ENCODE data around the gene RNASE9.

RNASE9 gene

GRCh38 chr14:20560961-20561360 lies at the start of gene RNASE9:
Gene RNASE9 (minus strand): TSS chr14:20561047.
- no peak for TF ChIP-seq CTCF (IDR thresholded peaks at IDR 0.05; ENCODE audit: borderline replicate concordance, control extremely low read depth, extremely low read depth, insufficient read depth, missing control alignments)
- in situ Hi-C loops (cut with MboI; ENCODE audit: low sequenced_read_pairs, unreplicated experiment): no loop called here
- no peak for DNase-seq (ENCODE audit: low spot score)

GRCh38 chr14:20610002-20610765 lies 49.3 kb upstream of the RNASE9 start:
- no peak for TF ChIP-seq CTCF (IDR thresholded peaks at IDR 0.05; ENCODE audit: borderline replicate concordance, control extremely low read depth, extremely low read depth, insufficient read depth, missing control alignments)
- peak; percentile 56 for DNase-seq (ENCODE audit: low spot score)
- in situ Hi-C loops (cut with MboI; ENCODE audit: low sequenced_read_pairs, unreplicated experiment): no loop called here

DNA sequence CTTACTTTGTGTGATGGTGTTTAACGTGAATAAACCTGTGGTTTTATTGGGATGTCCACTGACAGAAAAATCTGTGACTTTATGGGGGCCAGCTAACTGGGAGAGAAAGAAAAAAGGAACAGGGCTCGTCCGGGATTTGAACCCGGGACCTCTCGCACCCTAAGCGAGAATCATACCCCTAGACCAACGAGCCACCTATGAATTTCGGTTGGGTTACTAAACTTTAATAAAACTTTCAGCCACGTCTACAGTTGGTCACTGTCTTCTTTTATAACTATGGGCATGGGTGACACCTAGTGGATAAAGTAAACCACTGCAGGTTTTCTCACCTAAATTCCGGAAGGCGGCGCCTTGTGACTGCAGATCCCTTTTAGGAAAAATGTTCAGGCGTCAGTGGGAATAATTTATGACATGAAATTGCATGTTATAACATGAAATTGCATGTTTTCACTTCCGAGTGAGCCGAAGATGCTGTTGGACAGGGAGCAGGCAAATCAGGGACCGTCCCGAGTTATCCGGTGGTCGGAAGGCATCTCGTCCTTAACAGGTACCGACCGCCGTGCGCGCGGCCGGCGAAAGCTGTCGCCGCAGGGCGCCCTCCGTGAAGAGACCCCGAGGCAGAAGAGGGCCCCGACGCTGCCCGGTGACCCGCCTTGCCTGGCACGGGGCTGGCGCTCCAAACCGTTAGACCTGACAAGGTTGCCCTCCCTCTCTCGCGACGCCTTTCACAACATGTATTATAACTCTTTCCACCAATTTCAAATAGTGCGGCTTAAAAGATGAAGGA lies 48.6 kb upstream of the RNASE9 start:
- in situ Hi-C loops (cut with MboI; ENCODE audit: low sequenced_read_pairs, unreplicated experiment): loop anchor here (10.0 kb wide), 1 partner anchor 285 kb away; no protein-coding TSS in a partner anchor
- peak; percentile 89 for TF ChIP-seq CTCF (IDR thresholded peaks at IDR 0.05; ENCODE audit: borderline replicate concordance, control extremely low read depth, extremely low read depth, insufficient read depth, missing control alignments)

DNA sequence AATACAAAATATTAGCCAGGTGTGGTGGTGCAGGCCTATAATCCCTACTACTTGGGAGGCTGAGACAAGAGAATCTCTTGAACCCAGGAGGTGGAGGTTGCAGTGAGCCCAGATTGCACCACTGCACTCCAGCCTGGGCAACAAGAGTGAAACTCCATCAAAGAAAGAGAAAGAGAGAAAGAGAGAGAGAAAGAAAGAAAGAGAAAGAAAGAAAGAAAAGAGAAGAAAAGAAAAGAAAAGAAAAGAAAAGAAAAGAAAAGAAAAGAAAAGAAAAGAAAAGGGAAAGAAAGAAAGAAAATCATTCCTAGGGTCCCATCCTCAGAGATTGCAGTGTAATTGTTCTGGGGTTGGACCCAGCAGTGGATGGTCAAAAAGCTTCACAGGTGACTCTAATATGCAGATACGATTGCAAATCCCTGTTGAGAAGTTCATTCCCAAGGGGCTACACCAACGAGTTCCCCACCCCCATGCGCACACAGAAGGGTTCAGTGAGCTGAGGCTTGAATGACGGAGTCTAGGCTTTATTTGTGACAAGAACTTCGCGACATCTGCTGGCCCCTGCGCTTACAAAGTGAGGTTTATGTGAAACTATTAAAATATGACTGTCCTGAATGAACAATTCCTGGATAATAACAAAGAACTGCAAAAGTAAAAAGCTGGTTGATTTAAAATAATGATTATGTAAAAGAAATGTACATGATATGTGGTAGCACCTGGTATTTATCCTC lies 47.7 kb upstream of the RNASE9 start:
- in situ Hi-C loops (cut with MboI; ENCODE audit: low sequenced_read_pairs, unreplicated experiment): loop anchor here (10.0 kb wide), 1 partner anchor 284 kb away; no protein-coding TSS in a partner anchor
- no peak for TF ChIP-seq CTCF (IDR thresholded peaks at IDR 0.05; ENCODE audit: borderline replicate concordance, control extremely low read depth, extremely low read depth, insufficient read depth, missing control alignments)
- DNase-seq (ENCODE audit: low spot score): no peak

More for the DNA sequence above, 48.6 kb upstream of the RNASE9 start:
- peak; percentile 77 for DNase-seq (ENCODE audit: low spot score)

DNA sequence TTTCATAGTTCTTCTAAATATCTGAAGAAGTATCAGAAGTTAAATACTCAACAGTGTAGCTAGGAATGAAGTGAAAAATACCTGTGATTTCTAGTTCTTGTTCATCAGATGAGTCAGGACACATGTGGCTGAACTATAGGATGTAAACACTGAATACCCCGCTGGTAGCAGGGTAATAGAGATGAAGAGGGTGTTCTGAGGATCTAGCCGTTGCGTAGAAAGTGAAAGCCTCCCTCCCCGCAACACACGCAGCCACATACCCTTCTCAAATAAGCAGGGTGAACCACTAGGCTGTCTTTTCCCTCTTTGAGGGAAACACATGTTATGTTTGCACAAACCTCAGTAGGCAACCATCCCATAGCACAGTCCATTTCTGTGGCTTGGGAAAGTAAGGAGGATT lies 46.8 kb upstream of the RNASE9 start:
- no peak for DNase-seq (ENCODE audit: low spot score)
- in situ Hi-C loops (cut with MboI; ENCODE audit: low sequenced_read_pairs, unreplicated experiment): loop anchor here (10.0 kb wide), 1 partner anchor 283 kb away; no protein-coding TSS in a partner anchor
- no peak for TF ChIP-seq CTCF (IDR thresholded peaks at IDR 0.05; ENCODE audit: borderline replicate concordance, control extremely low read depth, extremely low read depth, insufficient read depth, missing control alignments)

DNA sequence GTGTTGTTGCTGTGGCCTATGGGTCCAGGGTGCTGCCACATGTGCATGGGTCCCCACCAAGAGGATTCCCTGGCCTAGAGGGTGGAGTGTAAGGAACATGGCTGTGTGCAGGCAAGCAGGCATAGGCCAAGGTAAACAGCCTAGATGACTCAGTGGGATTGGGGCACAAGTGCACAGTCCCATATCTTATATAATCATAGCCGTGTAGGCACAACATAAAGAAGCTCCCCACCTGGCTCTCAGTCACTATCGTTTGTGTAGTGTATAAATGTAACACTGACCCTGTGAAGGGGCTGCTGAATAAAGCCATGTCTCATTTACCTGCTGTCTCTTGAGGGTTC lies 46.0 kb upstream of the RNASE9 start:
- in situ Hi-C loops (cut with MboI; ENCODE audit: low sequenced_read_pairs, unreplicated experiment): loop anchor here (10.0 kb wide), 1 partner anchor 282 kb away; no protein-coding TSS in a partner anchor

More for the DNA sequence above, 46.0 kb upstream of the RNASE9 start:
- no peak for DNase-seq (ENCODE audit: low spot score)
- no peak for TF ChIP-seq CTCF (IDR thresholded peaks at IDR 0.05; ENCODE audit: borderline replicate concordance, control extremely low read depth, extremely low read depth, insufficient read depth, missing control alignments)

All from GM13976 (cell line).